M059J (cell line): ENCODE measurements around the gene R3HDM4. TPM values are rescaled to one million over a fixed set of nuclear protein-coding genes. Genes with fewer than 3 reads are reported as not detected.
"Not testable (repeated sequence)": the region's sequence is repeated elsewhere in the genome, so short reads cannot be mapped to it uniquely, and the experiment has no call there.

Source experiments
- DNase-seq: peaks from one replicate; pipeline ENCODE4 v3.0.0-alpha.2; 2012; ENCODE audit warnings: low read depth
- total RNA-seq: library from RNA; depleted of rRNA; stranded (reverse); fragments of >200 nt; shearing (Covaris generic); gene quantifications from 2 replicates; pipeline ENCODE4 v1.2.3, GENCODE V29; 2014

The R3HDM4 gene
- total RNA-seq, 1 experiment from 2014 or later: 37.0 TPM

GRCh38 chr19:896434-896833 lies 16.6 kb downstream of the R3HDM4 start:
- DNase-seq: no peak

GRCh38 chr19:892894-893689 lies 19.9 kb downstream of the R3HDM4 start, which contains the start of the genes MED16 and RNU6-9:
Gene MED16 (minus strand): TSS chr19:893187. CDS start chr19:891131, 2,056 bp downstream.
Gene RNU6-9 (plus strand): TSS chr19:893484.
- peak; percentile 91 for DNase-seq

- DNase-seq: no peak
Measured at GRCh38 chr19:892243-892893, 20.7 kb downstream of the R3HDM4 start.

- DNase-seq: not testable (repeated sequence)
Measured at GRCh38 chr19:891421-892200, 21.4 kb downstream of the R3HDM4 start.

GRCh38 chr19:890831-891230 lies 22.2 kb downstream of the R3HDM4 start:
- no peak for DNase-seq

- no peak for DNase-seq
Measured at GRCh38 chr19:889662-890295, 23.2 kb downstream of the R3HDM4 start.

GRCh38 chr19:888581-889385 lies 24.2 kb downstream of the R3HDM4 start:
- DNase-seq: no peak

- no peak for DNase-seq
Measured at GRCh38 chr19:887599-887998, 25.4 kb downstream of the R3HDM4 start.

- DNase-seq: peak; percentile 71
Measured at GRCh38 chr19:887072-887471, 25.9 kb downstream of the R3HDM4 start.

- no peak for DNase-seq
Measured at GRCh38 chr19:885536-886224, 27.3 kb downstream of the R3HDM4 start.

GRCh38 chr19:884420-885211 lies 28.4 kb downstream of the R3HDM4 start:
- no peak for DNase-seq

GRCh38 chr19:883661-884211 lies 29.3 kb downstream of the R3HDM4 start:
- DNase-seq: peak; percentile 91

GRCh38 chr19:882871-883497 lies 30.0 kb downstream of the R3HDM4 start:
- no peak for DNase-seq

GRCh38 chr19:881385-882071 lies 31.5 kb downstream of the R3HDM4 start:
- no peak for DNase-seq

GRCh38 chr19:879711-880438 lies 33.1 kb downstream of the R3HDM4 start:
- DNase-seq: no peak

- not testable (repeated sequence) for DNase-seq
Measured at GRCh38 chr19:878751-879561, 34.1 kb downstream of the R3HDM4 start.
